ENCODE data around the gene SMAD7. TPM values are rescaled to one million over a fixed set of nuclear protein-coding genes. Genes with fewer than 3 reads are reported as not detected.

SMAD7 gene, protein sequence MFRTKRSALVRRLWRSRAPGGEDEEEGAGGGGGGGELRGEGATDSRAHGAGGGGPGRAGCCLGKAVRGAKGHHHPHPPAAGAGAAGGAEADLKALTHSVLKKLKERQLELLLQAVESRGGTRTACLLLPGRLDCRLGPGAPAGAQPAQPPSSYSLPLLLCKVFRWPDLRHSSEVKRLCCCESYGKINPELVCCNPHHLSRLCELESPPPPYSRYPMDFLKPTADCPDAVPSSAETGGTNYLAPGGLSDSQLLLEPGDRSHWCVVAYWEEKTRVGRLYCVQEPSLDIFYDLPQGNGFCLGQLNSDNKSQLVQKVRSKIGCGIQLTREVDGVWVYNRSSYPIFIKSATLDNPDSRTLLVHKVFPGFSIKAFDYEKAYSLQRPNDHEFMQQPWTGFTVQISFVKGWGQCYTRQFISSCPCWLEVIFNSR
- total RNA-seq (2022) (9.8 and 12.3 TPM in 2 replicates), Bru-seq, nascent RNA (percentile 62 among the genes with signal in this experiment), BruChase-seq, experiment 1, labeled RNA remaining after a 6-hour chase (percentile 41 among the genes with signal in this experiment), BruChase-seq, experiment 2, labeled RNA remaining after a 2-hour chase (percentile 58 among the genes with signal in this experiment)
- long read RNA-seq, full-length matches to known transcripts = 14 of 21 reads
- long read RNA-seq, partial matches to known transcripts = 0 of 21 reads
- long read RNA-seq, other reads (novel, unspliced or antisense) = 7 of 21 reads

DNA sequence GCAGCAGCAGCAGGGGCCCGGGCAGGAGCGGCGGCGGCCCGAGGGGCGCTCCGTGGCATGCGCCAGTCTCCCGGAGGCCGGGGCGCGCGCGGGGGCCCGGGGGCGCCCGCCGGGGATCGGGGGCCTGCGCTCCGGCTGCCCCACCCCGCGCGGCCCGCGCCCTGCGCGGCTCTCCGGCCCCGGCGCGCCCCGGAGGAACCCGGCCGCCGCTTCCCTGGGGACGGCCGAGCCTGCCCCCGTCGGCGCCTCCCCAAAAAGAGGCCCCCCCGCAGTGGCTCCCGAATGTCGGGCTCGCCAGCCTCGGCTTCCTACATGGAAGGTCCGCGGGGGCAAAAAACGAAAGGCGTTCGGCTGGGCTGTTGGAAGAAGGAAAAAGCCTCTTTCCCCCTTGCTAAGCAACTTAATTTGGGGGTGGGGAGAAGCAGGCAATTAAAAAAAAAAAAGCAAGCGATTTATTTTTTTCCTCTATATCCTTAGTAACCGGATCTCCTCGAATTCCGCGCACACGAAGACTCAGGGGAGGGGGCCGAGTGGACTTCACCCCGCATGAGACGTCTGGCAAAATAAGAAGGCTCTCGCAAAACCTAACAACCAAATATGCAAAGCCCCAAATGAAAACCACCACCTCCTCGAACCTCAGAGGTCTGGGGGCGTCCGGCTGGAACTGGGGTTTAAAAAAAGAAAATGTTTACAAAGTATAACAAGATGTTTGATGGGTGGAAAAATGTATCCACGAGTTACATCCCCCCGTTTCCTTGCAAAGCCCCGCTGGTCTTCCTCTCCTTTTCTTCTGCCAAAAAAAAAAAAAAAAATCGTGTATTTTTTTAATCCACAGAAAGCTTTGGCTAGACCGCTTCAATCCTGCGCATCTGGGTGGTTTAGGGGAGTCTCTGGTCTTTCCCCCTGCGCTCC lies at the start of gene SMAD7:
Gene SMAD7 (minus strand): TSS at position 430 of the 912 bp plus-strand sequence. CDS start 541 bp downstream, outside the sequence.
- intact Hi-C loops (cut with micrococcal nuclease) = loop anchor here (1.0 to 2.0 kb wide), 2 partner anchors 70 to 92 kb away; no protein-coding TSS in a partner anchor
- TF ChIP-seq, protein P1, sequence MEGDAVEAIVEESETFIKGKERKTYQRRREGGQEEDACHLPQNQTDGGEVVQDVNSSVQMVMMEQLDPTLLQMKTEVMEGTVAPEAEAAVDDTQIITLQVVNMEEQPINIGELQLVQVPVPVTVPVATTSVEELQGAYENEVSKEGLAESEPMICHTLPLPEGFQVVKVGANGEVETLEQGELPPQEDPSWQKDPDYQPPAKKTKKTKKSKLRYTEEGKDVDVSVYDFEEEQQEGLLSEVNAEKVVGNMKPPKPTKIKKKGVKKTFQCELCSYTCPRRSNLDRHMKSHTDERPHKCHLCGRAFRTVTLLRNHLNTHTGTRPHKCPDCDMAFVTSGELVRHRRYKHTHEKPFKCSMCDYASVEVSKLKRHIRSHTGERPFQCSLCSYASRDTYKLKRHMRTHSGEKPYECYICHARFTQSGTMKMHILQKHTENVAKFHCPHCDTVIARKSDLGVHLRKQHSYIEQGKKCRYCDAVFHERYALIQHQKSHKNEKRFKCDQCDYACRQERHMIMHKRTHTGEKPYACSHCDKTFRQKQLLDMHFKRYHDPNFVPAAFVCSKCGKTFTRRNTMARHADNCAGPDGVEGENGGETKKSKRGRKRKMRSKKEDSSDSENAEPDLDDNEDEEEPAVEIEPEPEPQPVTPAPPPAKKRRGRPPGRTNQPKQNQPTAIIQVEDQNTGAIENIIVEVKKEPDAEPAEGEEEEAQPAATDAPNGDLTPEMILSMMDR (IDR thresholded peaks at IDR 0.05; ENCODE audit: unreplicated experiment) = no peak
- DNase-seq (ENCODE audit: unreplicated experiment) = peak; percentile 44
- Mint-ChIP-seq H3K27me3 (ENCODE audit: insufficient read depth, unreplicated experiment) (no peaks in the 10 kb centered on the region), H3K9me3 (ENCODE audit: unreplicated experiment) (no peaks in the 10 kb centered on the region), H3K36me3 (ENCODE audit: insufficient read depth, unreplicated experiment) (peaks cover 2% of the 10 kb centered on the region), H3K4me3 (ENCODE audit: unreplicated experiment) (peak within 1 kb of the TSS; percentile 91), H3K27ac (ENCODE audit: low read depth, unreplicated experiment) (peak within 1 kb of the TSS; percentile 29), H3K4me1 (ENCODE audit: insufficient read depth, unreplicated experiment) (peaks cover 38% of the 10 kb centered on the region)
- POLR2A ChIA-PET = interaction anchor here (0.6 to 3.8 kb wide), 15 partner anchors 9 to 535 kb away, joined by 3 to 29 read pairs (median 4); partner anchors contain the start of gene DYM
- CTCF ChIA-PET = interaction anchor here (0.6 to 0.7 kb wide), 3 partner anchors 66 to 285 kb away, joined by 3 to 4 read pairs (median 3); no protein-coding TSS in a partner anchor
- TSS peak; percentile 46 for BruUV-seq (replicated peaks)

DNA sequence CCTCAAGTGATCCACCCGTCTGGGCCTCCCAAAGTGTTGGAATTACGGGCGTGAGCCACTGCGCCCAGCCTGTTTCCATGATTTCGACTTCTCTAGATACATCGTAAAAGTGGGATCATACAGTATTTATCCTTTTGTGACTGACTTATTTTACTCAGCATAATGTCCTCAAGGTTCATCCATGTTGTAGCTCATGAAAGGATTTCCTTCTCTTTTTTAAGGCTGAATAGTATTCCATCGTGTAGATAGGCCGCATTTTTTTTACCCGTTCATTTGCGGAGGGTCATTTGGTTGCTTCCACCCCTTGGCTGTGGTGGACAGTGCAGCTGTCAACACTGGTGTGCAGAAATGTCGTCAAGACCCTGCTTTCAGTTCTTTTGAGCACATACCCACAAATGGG lies 48.8 kb upstream of the SMAD7 start:
- Mint-ChIP-seq H3K9me3 (ENCODE audit: unreplicated experiment) (no peaks in the 10 kb centered on the region), H3K36me3 (ENCODE audit: insufficient read depth, unreplicated experiment) (no peaks in the 10 kb centered on the region), H3K4me1 (ENCODE audit: insufficient read depth, unreplicated experiment) (peaks cover 26% of the 10 kb centered on the region), H3K4me3 (ENCODE audit: unreplicated experiment) (no peak overlapping the region), H3K27ac (ENCODE audit: low read depth, unreplicated experiment) (no peak overlapping the region), H3K27me3 (ENCODE audit: insufficient read depth, unreplicated experiment) (no peaks in the 10 kb centered on the region)
- DNase-seq (ENCODE audit: unreplicated experiment) = no peak
- no TSS peak for BruUV-seq (replicated peaks)
- CTCF ChIA-PET = interaction anchor here (0.6 to 1.9 kb wide), 2 partner anchors 15 to 222 kb away, joined by 3 to 4 read pairs; no protein-coding TSS in a partner anchor
- intact Hi-C loops (cut with micrococcal nuclease) = loop anchor here (2.0 kb wide), 1 partner anchor 43 kb away; no protein-coding TSS in a partner anchor
- POLR2A ChIA-PET = interaction anchor here (0.7 to 1.8 kb wide), 2 partner anchors 24 to 1079 kb away, joined by 3 to 7 read pairs; no protein-coding TSS in a partner anchor
- TF ChIP-seq, protein P1 (IDR thresholded peaks at IDR 0.05; ENCODE audit: unreplicated experiment) = no peak

DNA sequence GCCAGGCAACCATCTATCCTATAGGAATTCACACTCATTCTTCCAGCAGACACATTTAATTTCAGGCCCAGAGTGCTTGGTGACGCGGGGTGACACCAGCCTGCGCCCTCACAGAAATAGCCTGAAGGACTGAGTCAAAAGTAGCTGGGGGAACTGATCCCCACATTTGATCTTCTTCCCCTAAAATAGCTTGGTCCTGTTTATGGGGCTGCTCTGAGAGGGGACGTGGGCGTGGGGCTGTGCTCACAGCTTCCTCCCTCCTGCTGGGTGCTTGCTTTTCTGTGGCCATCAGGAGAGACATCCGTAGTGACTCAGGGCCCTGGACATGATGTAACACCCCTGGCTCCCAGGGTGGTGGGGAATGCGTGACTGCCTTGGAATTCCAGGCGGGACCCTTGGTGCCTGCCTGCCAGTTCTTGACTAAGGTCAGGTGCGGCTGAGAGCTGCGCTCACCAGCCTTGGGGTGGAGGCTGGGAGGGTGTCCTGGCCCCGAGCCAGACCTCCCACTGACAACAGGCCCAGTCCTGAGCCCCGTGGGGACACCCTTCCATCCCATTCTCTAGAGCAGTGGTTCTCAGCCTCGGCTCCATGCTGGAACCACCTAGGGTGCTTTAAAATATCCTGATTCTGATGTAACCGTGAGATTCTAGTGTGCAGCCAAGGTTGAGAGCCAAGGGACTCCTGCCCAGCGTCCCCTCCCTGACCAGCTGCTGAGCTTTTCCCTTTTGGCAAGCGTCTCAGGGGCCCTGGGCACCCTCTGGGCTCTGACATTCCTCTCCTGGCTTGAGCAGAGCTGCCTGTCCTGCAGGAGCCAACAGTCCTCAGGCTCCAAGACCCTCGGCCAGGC lies 47.4 kb upstream of the SMAD7 start:
- intact Hi-C loops (cut with micrococcal nuclease) = loop anchor here (1.0 to 2.0 kb wide), 3 partner anchors 45 to 97 kb away; no protein-coding TSS in a partner anchor
- POLR2A ChIA-PET = interaction anchor here (0.7 to 3.2 kb wide), 10 partner anchors 8 to 489 kb away, joined by 3 to 29 read pairs (median 8); partner anchors contain the start of gene C18orf32
- peak overlapping the region; percentile 83 for H3K27ac Mint-ChIP-seq (ENCODE audit: low read depth, unreplicated experiment)
- H3K9me3 Mint-ChIP-seq (ENCODE audit: unreplicated experiment) = no peaks in the 10 kb centered on the region
- BruUV-seq (replicated peaks) = TSS peak; percentile 50
- TF ChIP-seq, protein P1 (IDR thresholded peaks at IDR 0.05; ENCODE audit: unreplicated experiment) = no peak
- CTCF ChIA-PET = interaction anchor here (0.7 to 1.4 kb wide), 5 partner anchors 20 to 1258 kb away, joined by 3 to 5 read pairs (median 3); no protein-coding TSS in a partner anchor
- peak; percentile 97 for DNase-seq (ENCODE audit: unreplicated experiment)
- peaks cover 31% of the 10 kb centered on the region for H3K4me1 Mint-ChIP-seq (ENCODE audit: insufficient read depth, unreplicated experiment)
- peak overlapping the region; percentile 13 for H3K4me3 Mint-ChIP-seq (ENCODE audit: unreplicated experiment)
- H3K27me3 Mint-ChIP-seq (ENCODE audit: insufficient read depth, unreplicated experiment) = no peaks in the 10 kb centered on the region
- no peaks in the 10 kb centered on the region for H3K36me3 Mint-ChIP-seq (ENCODE audit: insufficient read depth, unreplicated experiment)
